ENCODE data around the gene YIPF6.
"Not testable (repeated sequence)": the region's sequence is repeated elsewhere in the genome, so short reads cannot be mapped to it uniquely, and the experiment has no call there.

Gene YIPF6

DNA sequence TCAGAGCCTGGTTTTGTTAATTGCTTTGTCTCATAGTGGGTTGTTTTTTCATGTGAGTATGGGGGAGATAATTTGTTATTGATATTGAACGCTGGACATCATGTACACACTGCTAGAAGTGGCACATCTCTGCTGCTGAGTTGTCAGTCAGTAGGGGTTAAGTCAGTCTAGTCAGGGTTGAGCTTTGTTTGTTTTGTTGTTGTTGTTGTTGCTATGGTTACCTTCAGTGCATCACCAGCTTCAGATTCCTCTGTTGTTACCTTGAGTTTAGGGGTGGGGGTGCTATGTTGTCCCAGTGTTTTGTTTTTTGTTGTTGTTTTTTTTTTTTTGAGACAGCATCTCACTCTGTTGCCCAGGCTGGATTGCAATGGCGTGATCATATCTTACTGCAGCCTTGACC lies 9.9 kb downstream of the YIPF6 start:
- DNase-seq, result no peak

DNA sequence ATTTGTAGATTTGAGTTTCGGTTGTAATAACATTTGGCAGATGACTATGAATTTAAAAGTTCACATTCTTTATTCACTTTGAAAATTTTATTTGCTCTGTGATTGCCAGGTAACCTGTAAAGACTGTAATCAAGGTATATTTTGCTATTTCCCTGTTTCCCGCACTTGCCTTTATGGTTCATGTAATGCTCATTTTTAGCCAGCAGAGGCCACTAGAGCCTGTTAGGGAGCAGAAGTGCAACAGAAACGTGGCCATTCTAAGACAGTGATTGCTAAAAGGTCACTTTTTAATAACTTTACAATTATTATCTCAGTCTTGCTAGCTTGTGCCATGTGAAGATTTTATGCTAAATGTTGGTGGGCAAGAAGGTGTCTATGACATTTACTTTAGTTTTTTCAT lies 12.4 kb downstream of the YIPF6 start:
- peak; percentile 56 for DNase-seq

DNA sequence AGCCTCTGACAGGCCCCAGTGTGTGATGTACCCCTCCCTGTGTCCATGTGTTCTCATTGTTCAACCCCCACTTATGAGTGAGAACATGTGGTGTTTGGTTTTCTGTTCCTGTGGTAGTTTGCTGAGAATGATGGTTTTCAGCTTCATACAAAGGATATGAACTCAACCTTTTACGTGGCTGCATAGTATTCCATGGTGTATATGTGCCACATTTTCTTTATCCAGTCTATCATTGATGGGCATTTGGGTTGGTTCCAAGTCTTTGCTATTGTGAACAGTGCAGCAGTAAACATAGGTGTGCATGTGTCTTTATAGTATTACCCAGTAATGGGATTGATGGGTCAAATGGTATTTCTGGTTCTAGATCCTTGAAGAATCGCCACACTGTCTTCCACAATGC lies 25.8 kb downstream of the YIPF6 start:
- DNase-seq, result not testable (repeated sequence)

DNA sequence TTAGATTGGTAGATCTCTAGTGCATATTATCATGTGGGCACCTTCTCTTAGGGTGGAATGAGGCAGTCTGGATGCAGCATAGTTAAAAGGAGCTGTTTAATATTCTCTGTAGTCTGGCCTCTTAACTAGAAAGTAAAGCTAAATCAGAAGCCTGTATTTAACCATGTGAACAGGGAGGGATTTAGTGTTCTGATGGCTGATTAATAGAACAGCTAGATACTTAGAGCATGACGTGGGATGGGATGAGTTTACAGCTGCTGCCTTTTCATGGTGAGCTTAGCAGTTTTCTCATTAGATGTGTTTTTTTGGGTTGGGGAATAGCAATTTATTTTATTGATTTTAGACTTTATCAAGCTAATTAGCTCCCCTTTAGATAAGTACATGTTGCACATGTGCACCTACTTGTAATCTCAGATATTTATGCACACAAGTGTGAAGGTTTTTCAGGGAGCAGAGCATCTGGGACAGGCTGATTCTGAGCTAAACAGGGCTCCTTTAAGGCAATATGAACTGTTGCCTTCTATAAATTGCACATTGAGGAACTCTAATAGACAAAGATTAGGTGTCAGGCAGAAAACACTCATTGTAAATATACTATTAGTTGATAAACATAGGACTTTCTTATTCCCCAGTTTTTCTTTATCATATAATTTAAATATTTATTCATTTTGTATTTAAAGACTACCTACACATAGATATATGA lies 34.1 kb downstream of the YIPF6 start:
- no peak for DNase-seq

DNA sequence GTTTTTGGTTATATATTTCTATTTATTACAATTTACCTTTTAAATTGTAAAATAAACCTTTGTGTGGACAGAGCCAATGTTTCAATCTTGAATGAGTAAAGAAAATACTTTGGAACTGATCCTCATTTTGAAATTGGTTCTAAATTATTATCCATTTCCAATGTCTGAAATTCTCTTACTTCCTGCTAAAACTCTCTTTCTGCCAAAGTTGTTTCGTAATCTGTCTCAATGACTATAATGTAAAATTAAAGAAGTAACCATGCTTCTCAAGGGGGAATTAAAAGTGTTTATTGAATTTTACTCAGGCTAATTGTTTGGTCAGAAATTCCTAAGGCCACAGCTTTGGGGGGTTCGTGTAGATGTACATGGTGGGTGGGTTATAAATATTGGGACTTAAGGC lies 34.8 kb downstream of the YIPF6 start:
- no peak for DNase-seq

DNA sequence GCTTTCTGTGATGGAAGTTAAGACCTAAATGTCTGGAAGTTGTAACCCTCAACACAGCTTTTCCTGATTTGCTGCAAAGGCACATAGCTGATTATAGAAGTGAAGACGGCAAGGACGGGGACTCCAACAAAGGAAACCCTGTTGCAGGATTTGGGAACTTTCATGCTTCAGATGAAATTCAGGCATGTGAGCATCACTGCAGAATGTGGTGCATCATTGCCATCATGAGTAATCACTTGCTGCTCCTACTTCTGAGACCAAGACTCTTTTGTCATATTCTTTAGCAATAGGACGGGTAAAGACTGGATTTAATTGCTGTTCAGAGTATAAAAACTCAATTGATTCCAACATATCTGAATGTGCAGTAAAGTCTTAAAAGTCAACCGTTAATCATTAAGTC lies 35.8 kb downstream of the YIPF6 start:
- DNase-seq, result no peak

DNA sequence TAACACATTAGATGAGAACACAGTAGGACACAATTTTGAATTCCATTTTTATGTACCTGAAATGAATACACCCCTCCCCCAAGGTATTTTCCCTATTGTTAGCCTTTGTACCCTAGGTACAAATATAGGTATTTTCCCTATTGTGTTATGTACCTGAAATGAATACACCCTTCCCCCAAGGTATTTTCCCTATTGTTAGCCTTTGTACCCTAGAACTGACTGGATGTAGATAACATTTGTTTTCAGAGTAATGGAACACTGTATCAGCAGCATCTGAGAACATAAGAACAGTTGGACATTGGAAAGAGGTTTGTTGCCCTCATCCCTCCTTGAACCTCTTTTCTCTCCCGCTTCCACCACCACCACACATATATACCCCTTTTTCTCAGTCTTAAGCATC lies 37.6 kb downstream of the YIPF6 start:
- no peak for DNase-seq

DNA sequence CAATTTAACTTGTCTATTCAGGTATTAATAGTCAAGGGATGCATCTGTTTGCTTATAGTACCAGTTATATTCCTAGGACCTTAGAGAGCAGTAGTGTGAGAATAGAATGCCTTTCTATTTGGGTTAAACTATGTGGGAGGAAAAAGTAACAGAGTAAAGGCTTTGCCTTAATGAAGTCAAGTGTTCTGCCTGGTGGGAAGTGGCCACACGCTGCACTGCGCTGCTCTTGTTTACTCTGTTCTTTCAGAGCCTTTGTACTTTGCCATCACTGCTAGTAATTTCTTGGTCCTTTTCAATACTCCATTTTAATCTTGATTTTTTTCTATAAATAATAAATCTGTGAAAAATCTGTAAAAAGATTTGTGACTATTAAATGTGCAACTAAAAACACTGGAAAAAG lies 38.0 kb downstream of the YIPF6 start:
- no peak for DNase-seq

DNA sequence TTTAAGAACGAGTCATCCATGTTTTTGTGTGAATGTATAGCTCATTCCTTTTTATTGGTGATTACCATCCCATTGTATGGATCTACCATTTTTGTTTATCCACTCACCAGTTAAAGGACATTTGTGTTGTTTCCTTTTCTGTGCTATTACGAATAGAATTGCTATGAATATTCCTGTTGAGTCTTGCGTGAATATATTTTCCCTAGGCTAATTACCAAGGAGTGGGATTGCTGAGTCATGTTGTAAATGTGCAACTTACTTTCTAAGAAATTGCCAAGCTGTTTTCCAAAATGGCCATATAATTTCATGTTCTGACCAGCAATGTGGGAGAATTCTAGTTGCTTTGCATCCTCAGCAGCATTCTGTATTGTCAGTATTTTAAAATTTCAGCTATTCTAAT lies 51.3 kb downstream of the YIPF6 start:
- no peak for DNase-seq

DNA sequence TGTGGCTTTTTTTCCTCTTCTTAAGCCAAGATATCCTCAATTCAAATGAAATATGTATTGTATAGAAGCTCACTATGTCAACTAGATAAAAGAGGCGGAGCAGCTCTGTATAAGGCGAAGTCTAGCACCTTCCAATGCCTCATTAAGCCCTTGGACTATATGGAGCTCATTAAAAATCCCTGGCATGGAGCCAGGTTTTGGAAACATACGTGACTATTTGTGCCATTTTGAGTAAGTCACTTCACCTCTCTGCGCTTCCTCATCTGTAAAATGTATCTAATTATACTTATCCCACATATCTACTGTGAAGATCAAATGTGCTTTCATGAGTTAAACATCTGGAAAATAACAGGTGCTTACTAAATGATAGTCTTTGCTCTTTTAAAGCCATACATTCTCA lies 57.2 kb downstream of the YIPF6 start:
- no peak for DNase-seq

DNA sequence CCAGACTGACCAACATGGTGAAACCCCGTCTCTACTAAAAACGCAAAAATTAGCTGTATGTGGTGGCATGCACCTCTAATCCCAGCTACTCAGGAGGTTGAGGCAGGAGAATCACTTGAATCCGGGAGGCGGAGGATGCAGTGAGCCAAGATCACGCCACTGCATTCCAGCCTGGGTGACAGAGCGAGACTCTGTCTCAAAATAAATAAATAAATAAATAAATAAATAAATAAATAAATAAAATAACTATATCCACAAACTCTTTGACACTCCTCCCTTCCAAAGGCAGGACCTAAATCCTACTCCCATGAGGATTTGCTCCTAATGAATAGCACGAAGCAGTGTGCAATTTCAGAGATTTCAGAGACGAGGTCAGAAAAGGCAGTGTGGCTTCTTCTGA lies 58.3 kb downstream of the YIPF6 start:
- not testable (repeated sequence) for DNase-seq

DNA sequence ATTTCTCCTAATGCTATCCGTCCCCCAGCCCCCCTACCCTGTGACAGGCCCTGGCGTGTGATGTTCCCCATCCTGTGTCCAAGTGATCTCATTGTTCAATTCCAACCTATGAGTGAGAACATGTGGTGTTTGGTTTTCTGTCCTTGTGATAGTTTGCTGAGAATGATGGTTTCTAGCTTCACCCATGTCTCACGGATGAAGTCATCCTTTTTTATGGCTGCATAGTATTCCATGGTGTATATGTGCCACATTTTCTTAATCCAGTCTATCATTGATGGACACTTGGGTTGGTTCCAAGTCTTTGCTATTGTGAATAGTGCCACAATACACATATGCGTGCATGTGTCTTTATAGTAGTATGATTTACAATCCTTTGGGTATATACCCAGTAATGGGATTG lies 61.1 kb downstream of the YIPF6 start:
- DNase-seq, result not testable (repeated sequence)

DNA sequence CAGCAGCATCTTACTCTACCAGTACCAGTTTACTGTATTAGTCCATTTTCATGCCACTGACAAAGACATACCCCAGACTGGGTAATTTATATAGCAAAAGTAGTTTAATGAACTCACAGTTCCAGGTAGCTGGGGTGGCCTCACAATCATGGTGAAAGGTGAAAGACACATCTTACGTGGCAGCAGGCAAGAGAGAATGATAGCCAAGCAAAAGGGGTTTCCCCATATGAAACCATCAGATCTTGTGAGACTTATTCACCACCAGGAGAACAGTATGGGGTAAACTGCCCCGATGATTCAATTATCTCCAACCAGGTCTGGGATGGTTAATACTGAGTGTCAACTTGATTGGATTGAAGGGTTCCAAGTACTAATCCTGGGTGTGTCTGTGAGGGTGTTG lies 69.3 kb downstream of the YIPF6 start:
- DNase-seq, result no peak

DNA sequence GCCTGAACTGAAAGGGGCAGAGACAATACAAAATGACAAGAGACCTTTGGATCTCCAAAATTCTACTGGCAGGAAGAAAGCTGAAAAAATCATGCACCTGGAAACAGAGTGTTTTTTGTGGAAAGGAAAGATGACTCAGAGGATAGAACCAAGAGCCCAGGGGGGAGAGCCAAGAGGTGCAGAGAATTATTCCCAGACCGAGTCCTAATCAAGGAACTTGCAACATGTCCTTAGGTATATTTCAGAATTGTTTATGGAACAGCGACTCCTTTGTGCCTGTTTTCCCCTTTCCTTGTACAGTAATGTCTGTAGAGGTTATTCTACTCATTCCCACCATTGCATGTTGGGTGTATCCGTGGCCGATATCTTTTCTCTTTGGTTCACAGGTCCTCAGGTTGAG lies 71.7 kb downstream of the YIPF6 start:
- no peak for DNase-seq

DNA sequence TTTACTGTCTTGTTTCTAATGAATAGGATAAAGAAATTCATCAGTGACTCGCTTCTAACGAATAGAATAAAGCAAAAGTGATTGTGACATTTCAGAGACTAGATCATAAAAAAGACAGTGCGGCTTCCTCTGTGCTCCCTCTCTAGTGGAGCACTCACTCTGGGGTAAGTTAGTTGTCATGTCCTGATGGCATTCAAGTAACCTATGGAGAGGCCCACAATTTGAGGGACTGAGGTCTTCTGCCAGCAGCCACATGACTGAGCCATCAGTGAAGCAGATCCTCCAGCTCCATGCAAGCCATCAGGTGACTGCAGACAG lies 72.4 kb downstream of the YIPF6 start:
- DNase-seq, result no peak

DNA sequence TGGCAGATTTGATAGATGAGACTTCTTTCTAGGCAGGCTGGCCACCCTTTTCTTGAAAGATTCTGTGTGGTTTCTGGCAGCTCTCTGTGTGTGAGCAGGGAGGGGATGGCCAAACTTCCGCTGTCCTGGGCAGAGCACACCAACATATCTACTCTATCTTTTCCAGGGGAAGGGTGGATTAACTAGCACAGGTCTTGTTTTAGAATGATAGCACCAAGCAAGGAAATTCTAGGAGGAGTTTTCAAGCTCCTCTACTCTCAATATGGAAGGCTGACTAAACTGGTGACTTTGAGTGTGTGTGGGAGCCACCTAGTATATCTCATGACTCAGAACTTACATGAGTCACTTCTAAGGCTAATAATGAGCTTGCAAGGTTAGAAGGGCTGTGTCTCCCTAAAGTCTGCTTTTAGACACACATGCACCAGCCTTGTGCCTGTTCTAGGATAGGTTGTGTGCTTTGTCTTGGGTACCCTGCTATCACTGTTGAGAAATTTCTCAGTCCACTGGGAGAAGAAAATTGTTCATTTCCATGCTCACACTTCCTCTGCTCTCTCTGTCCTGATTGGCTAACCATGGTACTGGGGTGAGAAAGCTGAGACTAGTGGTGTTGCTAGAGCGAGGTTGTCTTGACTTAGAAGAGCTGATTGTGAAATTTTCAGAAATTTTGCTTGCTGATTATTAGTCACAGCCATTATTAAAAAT lies 72.9 kb downstream of the YIPF6 start:
- peak; percentile 81 for DNase-seq

DNA sequence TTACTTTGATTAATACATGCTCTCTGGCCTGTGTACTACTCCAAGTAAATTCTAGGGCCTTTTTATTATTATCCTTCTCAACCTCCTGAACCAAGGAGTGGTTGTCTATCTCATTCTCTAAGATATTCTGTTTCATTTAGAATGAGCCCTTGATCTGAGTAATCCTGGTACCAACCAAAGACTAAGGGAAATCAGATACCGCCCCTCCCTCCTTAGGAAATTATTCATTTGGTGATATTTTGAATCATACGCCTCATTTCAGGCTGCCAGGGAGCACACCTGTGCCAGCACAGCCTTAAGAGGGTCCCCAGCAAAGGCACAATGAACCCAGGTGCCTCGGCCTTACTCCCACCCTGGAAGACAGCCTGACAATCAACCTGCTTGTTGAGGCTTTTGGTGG lies 75.4 kb downstream of the YIPF6 start:
- DNase-seq, result no peak

DNA sequence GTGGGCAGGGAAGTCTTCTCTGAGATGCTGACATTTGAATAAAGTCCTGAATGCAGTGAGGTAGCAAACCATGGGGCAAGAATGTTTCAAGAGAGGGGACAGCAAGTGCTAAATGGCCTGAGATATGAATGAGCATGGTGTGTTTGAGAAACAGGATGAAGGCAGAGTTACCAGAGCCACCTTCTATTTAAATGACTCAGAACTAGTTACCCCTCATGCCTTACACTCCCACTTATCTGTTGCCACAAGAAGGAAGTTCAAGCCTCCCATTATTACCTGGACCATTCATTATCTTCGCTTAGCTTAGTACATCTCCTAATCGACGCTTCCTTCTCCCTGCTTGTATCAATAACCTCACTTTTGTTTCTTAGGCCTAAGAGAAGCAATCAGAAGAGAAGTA lies 81.0 kb downstream of the YIPF6 start:
- DNase-seq, result no peak

DNA sequence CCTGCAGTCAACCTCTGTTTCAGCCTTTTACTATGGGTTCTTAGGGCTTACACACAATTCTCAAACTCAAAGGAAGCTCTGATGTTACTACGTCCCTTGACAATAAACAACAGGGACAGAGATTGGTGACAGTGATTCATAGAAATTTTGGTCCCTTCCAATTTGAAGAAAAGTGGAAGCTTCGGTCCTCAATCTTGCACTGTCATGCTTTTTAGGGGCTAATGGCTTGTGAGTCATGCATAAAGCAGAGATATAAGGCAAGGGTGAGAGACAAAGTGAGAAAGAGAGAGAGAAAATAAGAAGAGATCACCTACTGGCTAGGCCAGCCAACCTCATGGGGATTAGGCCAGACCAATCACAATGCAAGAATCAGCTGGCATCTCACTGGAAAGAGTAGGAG lies 85.4 kb downstream of the YIPF6 start:
- DNase-seq, result no peak

Measured in hematopoietic multipotent progenitor cell treated with erythropoietin and hydrocortisone succinate and interleukin-3 and kit ligand, for 8 days (in vitro differentiated cells).